Measurements from ENCODE around the gene POLRMT.

POLRMT gene

GRCh38 chr19:645912-646778 is 12.8 kb upstream of the POLRMT start:
- H3K27me3 ChIP-seq (replicated peaks; ENCODE audit: control insufficient read depth, insufficient read depth, low read length): no peaks in the 10 kb centered on the region
- TF ChIP-seq CTCF (IDR thresholded peaks at IDR 0.05; ENCODE audit: insufficient read depth, low read length, poor library complexity, severe bottlenecking): no peak
- H3K4me3 ChIP-seq (replicated peaks; ENCODE audit: low read depth, low read length): no peak overlapping the region
- DNase-seq (ENCODE audit: extremely low read depth, insufficient read length): no peak
- H3K36me3 ChIP-seq (ENCODE audit: control insufficient read depth, insufficient read depth, low read length): peaks cover 18% of the 10 kb centered on the region

DNA sequence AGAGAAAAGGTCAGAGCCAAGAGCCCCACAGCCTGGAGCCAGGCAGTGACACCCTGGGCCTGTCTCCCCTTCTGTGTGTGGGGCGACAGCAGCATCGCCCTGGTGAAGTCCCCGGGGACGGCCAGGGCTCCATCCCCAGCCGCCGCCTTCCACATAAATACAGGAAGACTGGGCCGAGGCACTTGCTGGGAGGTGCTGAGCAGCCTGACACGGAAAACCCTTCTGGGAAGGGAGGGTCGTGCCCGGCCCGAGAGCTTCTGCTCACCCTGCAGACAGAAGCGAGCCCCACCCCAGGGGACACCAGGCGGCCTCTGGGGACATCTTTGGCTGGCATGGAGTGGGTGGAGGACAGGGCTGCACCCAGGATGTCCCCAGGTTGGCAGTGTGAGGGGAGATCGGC is 11.5 kb upstream of the POLRMT start:
- DNase-seq (ENCODE audit: extremely low read depth, insufficient read length): no peak
- Histone ChIP-seq H3K36me3 (ENCODE audit: control insufficient read depth, insufficient read depth, low read length) (peaks cover 18% of the 10 kb centered on the region), H3K4me3 (replicated peaks; ENCODE audit: low read depth, low read length) (no peak overlapping the region), H3K27me3 (replicated peaks; ENCODE audit: control insufficient read depth, insufficient read depth, low read length) (no peaks in the 10 kb centered on the region)
- no peak for TF ChIP-seq CTCF (IDR thresholded peaks at IDR 0.05; ENCODE audit: insufficient read depth, low read length, poor library complexity, severe bottlenecking)

GRCh38 chr19:644363-644762 is 11.0 kb upstream of the POLRMT start:
- Histone ChIP-seq H3K4me3 (replicated peaks; ENCODE audit: low read depth, low read length) (no peak overlapping the region), H3K36me3 (ENCODE audit: control insufficient read depth, insufficient read depth, low read length) (peaks cover 16% of the 10 kb centered on the region), H3K27me3 (replicated peaks; ENCODE audit: control insufficient read depth, insufficient read depth, low read length) (no peaks in the 10 kb centered on the region)
- no peak for DNase-seq (ENCODE audit: extremely low read depth, insufficient read length)
- no peak for TF ChIP-seq CTCF (IDR thresholded peaks at IDR 0.05; ENCODE audit: insufficient read depth, low read length, poor library complexity, severe bottlenecking)

DNA sequence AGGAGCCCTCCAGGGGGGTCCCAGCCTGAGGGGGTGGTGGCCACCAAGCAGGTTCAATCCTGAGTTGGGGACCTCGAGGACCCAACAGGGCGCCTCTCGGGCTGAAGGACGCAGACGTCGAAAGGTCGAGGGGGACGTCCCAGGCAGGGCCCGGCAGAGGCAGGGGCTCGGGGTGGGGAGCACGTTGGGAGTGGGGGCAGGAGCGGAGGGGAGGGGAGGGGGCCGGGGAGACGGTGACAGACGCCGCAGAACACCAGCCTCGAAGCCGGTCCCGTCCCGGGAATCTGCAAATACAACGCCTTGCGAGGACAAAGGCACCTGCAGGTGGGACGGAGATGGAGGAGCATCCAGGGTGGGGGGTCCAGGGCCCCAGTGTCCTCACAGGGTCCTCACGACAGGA is 10.4 kb upstream of the POLRMT start:
- Histone ChIP-seq H3K4me3 (replicated peaks; ENCODE audit: low read depth, low read length) (no peak overlapping the region), H3K27me3 (replicated peaks; ENCODE audit: control insufficient read depth, insufficient read depth, low read length) (no peaks in the 10 kb centered on the region), H3K36me3 (ENCODE audit: control insufficient read depth, insufficient read depth, low read length) (peaks cover 14% of the 10 kb centered on the region)
- TF ChIP-seq CTCF (IDR thresholded peaks at IDR 0.05; ENCODE audit: insufficient read depth, low read length, poor library complexity, severe bottlenecking): no peak
- no peak for DNase-seq (ENCODE audit: extremely low read depth, insufficient read length)

DNA sequence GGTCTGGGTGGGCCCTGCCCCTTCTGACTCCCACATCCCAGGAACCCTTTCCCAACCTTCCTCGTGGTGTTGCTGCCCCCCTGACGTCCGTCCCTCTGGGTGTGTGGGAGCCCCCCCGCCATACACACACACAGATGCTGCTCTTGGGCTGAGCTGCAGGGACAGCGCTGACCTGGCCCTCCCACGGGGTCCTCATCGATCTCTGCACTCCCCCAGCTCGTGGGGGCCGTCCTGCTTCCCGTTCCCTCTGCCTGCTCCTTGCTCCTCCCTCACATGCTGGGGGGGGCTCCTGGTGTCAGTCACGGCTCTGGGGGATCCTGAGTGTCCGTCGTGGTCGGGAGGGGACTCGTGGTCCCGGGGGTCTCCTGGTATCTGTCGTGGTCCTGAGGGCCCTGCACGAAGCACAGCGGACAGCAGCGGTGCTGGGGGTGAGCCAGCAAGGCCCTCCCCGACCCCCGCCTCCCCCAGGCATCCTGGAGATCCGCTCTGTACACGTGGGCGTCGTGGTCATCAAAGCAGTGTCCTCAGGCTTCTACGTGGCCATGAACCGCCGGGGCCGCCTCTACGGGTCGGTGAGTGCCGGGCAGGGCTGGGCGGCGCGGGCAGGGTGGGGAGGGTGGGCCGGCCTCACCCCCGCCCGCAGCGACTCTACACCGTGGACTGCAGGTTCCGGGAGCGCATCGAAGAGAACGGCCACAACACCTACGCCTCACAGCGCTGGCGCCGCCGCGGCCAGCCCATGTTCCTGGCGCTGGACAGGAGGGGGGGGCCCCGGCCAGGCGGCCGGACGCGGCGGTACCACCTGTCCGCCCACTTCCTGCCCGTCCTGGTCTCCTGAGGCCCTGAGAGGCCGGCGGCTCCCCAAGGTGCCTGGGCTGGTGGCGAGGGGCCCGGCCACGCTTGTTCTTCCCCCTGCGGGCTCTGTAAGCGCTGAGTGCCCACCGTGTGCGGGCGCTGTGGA is 9.7 kb upstream of the POLRMT start:
- Histone ChIP-seq H3K27me3 (replicated peaks; ENCODE audit: control insufficient read depth, insufficient read depth, low read length) (no peaks in the 10 kb centered on the region), H3K4me3 (replicated peaks; ENCODE audit: low read depth, low read length) (no peak overlapping the region), H3K36me3 (ENCODE audit: control insufficient read depth, insufficient read depth, low read length) (peaks cover 14% of the 10 kb centered on the region)
- DNase-seq (ENCODE audit: extremely low read depth, insufficient read length): no peak
- TF ChIP-seq CTCF (IDR thresholded peaks at IDR 0.05; ENCODE audit: insufficient read depth, low read length, poor library complexity, severe bottlenecking): no peak
